Smooth muscle cell (in vitro differentiated cells): ENCODE results near the gene MEAK7. TPM values are rescaled to one million over a fixed set of nuclear protein-coding genes. Genes with fewer than 3 reads are reported as not detected.

Experiments
- DNase-seq: peaks from one replicate; lab custom pipeline; 2025; ENCODE audit not compliant: unreplicated experiment; lab: John Stamatoyannopoulos, UW
- H2AFZ ChIP-seq: fragments of 200-600 bp; sonication (generic); 2 replicates; pipeline ENCODE4 v1.6.0; 2016; ENCODE audit warnings: antibody characterized with exemption, low read depth, mild to moderate bottlenecking
- H3F3A ChIP-seq: fragments of 200-600 bp; sonication (generic); 2 replicates; pipeline ENCODE4 v1.6.0; 2017; ENCODE audit warnings: antibody characterized with exemption, low read depth
- H3K27ac ChIP-seq: fragments of 200-600 bp; sonication (generic); 2 replicates; pipeline ENCODE4 v1.5.1; 2016; ENCODE audit warnings: low read depth, mild to moderate bottlenecking
- H3K27me3 ChIP-seq: fragments of 200-600 bp; sonication (generic); 2 replicates; pipeline ENCODE4 v1.6.1; 2016; ENCODE audit warnings: low read depth, mild to moderate bottlenecking
- H3K36me3 ChIP-seq: fragments of 200-600 bp; sonication (generic); 2 replicates; pipeline ENCODE4 v1.5.1; 2016; ENCODE audit warnings: low read depth
- H3K4me1 ChIP-seq: fragments of 200-600 bp; sonication (generic); 2 replicates; pipeline ENCODE4 v1.5.1; 2016; ENCODE audit warnings: low read depth
- H3K4me2 ChIP-seq: fragments of 200-600 bp; sonication (generic); 2 replicates; pipeline ENCODE4 v1.6.0; 2016; ENCODE audit warnings: mild to moderate bottlenecking
- H3K4me3 ChIP-seq: fragments of 200-600 bp; sonication (generic); 2 replicates; pipeline ENCODE4 v1.5.1; 2016; ENCODE audit warnings: mild to moderate bottlenecking
- H3K79me2 ChIP-seq: fragments of 200-600 bp; sonication (generic); 2 replicates; pipeline ENCODE4 v1.6.0; 2016; ENCODE audit warnings: low read depth, mild to moderate bottlenecking
- H3K9ac ChIP-seq: fragments of 200-600 bp; sonication (generic); 2 replicates; pipeline ENCODE4 v1.6.0; 2016; ENCODE audit warnings: low read depth
- H3K9me3 ChIP-seq: fragments of 200-600 bp; sonication (generic); replicated peaks from 2 replicates; pipeline ENCODE4 v1.5.1; 2016; ENCODE audit warnings: low read depth
- H4K20me1 ChIP-seq: fragments of 200-600 bp; sonication (generic); 2 replicates; pipeline ENCODE4 v1.6.0; 2016; ENCODE audit warnings: low read depth
- WGBS: methylation state at CpG from one replicate; pipeline ENCODE4 v1.1.7; 2016; ENCODE audit warnings: low lambda C conversion rate; 5-methylcytosine and 5-hydroxymethylcytosine counted together
- polyA plus RNA-seq: library from polyadenylated mRNA; unstranded; fragments of >200 nt; fragmentation: Nextera tagmentation; extraction: Ambion mirVana; gene quantifications from 2 replicates; pipeline ENCODE4 v1.2.1, GENCODE V29; 2016
- total RNA-seq: library from RNA; depleted of rRNA; stranded (reverse); fragments of >200 nt; gene quantifications from 2 replicates; pipeline ENCODE4 v1.2.3, GENCODE V29; 2014
- TF ChIP-seq, protein P1 (sequence below): fragments of 200-600 bp; sonication (generic); IDR thresholded peaks from 2 replicates; pipeline ENCODE4 v1.5.1; 2017; ENCODE audit warnings: borderline replicate concordance, mild to moderate bottlenecking, antibody characterized with exemption; ENCODE audit not compliant: insufficient read depth, poor library complexity, severe bottlenecking

The MEAK7 gene
- total and polyA plus RNA-seq, 2 experiments from 2014 or later = 26.4 to 32.1 TPM

DNA sequence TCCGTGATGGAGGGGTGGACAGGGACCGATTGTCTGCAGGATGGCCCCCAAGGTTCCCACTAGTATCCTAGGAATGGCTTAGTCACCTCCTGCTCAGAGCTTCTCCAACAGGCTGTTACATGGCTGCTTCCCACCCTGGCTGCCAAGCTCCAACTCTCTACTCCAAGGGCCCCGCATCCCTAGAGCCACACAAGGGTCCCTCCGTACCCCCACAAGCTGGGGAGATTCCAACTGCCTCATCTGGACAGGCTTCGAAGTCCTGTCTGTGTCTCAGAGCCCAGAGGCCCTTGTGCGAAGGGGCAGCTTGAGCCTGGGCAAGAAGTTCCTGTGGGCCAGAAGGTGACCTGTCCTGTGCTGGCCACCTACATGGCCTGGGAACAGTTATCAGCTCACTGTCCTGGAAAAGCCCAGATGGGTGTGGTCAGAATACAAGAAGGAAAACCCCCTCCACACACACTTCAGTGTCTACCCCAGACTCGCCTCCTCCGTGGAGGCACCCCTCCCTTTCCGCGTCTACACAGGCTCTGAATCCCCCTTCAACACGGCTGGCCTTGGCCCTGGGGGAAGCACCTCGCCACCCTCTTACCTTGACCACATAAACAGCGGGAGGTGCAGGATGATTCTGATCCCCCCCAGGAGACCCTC is 586 bp downstream of the MEAK7 start:
- no peaks in the 10 kb centered on the region for H3K36me3 ChIP-seq
- H2AFZ ChIP-seq = peak overlapping the region; percentile 79
- H3K9ac ChIP-seq = peak overlapping the region; percentile 78
- no peak for DNase-seq
- 42% methylated on average over 12 of the region's 13 CpGs for WGBS
- no peaks in the 10 kb centered on the region for H3F3A ChIP-seq
- H3K9me3 ChIP-seq = no peaks in the 10 kb centered on the region
- H3K27me3 ChIP-seq = no peaks in the 10 kb centered on the region
- H3K4me1 ChIP-seq = peaks cover 13% of the 10 kb centered on the region
- peaks cover 18% of the 10 kb centered on the region for H3K79me2 ChIP-seq
- H3K4me3 ChIP-seq = peak overlapping the region; percentile 75
- H3K4me2 ChIP-seq = peak overlapping the region; percentile 87
- TF ChIP-seq, protein P1, sequence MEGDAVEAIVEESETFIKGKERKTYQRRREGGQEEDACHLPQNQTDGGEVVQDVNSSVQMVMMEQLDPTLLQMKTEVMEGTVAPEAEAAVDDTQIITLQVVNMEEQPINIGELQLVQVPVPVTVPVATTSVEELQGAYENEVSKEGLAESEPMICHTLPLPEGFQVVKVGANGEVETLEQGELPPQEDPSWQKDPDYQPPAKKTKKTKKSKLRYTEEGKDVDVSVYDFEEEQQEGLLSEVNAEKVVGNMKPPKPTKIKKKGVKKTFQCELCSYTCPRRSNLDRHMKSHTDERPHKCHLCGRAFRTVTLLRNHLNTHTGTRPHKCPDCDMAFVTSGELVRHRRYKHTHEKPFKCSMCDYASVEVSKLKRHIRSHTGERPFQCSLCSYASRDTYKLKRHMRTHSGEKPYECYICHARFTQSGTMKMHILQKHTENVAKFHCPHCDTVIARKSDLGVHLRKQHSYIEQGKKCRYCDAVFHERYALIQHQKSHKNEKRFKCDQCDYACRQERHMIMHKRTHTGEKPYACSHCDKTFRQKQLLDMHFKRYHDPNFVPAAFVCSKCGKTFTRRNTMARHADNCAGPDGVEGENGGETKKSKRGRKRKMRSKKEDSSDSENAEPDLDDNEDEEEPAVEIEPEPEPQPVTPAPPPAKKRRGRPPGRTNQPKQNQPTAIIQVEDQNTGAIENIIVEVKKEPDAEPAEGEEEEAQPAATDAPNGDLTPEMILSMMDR = no peak
- peaks cover 15% of the 10 kb centered on the region for H4K20me1 ChIP-seq
- H3K27ac ChIP-seq = peak overlapping the region; percentile 47

DNA sequence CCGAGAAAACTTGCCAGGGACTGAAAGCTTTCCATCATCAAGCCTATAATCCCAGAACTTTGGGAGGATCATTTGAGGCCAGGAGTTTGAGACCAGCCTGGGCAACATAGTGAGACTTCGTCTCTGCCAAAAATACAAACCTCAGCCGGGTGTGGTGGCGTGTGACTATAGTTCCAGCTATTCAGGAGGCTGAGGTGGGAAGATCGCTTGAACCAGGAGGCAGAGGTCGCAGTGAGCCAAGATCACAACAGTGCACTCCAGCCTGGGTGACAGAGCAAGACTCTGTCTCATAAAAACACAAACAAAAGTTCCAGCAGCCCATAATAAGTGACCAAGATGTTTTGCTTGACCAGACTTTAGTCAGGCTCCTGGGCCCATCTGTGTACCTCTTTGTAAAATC is 1.9 kb downstream of the MEAK7 start:
- no peaks in the 10 kb centered on the region for H3F3A ChIP-seq
- no peaks in the 10 kb centered on the region for H3K27me3 ChIP-seq
- WGBS = 91% methylated on average over 6 of the region's 6 CpGs
- no peak overlapping the region for H3K9ac ChIP-seq
- H3K4me3 ChIP-seq = no peak overlapping the region
- H4K20me1 ChIP-seq = peaks cover 22% of the 10 kb centered on the region
- H3K4me1 ChIP-seq = peaks cover 13% of the 10 kb centered on the region
- TF ChIP-seq, protein P1 = no peak
- no peak overlapping the region for H3K27ac ChIP-seq
- H3K36me3 ChIP-seq = peaks cover 4% of the 10 kb centered on the region
- no peak overlapping the region for H3K4me2 ChIP-seq
- H3K9me3 ChIP-seq = no peaks in the 10 kb centered on the region
- no peak overlapping the region for H2AFZ ChIP-seq
- peaks cover 20% of the 10 kb centered on the region for H3K79me2 ChIP-seq
- no peak for DNase-seq

DNA sequence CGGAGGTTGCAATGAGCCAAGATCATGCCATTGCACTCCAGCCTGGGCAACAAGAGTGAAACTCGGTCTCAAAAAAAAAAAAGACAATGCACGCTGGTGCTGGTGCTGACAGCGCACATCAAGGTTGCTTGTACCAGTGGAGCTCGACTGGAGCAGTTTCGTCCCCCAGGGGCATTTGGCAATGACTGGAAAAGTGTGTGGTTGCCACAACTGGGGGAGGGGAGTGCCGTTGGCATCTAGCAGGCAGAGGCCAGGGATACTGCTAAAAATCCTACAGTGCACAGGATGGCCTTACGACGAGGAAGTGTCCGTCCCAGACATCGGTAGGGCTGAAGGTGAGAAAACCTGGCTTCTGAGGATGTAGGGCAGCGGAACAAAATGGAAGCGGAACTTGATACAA is 2.4 kb downstream of the MEAK7 start:
- WGBS = 89% methylated on average over 12 of the region's 13 CpGs
- TF ChIP-seq, protein P1 = no peak
- Histone ChIP-seq H3F3A (no peaks in the 10 kb centered on the region), H3K4me1 (peaks cover 13% of the 10 kb centered on the region), H3K27ac (no peak overlapping the region), H3K27me3 (no peaks in the 10 kb centered on the region), H4K20me1 (peaks cover 22% of the 10 kb centered on the region), H3K9me3 (no peaks in the 10 kb centered on the region), H3K4me2 (no peak overlapping the region), H3K79me2 (peaks cover 20% of the 10 kb centered on the region), H3K4me3 (no peak overlapping the region), H3K36me3 (peaks cover 5% of the 10 kb centered on the region), H2AFZ (no peak overlapping the region), H3K9ac (no peak overlapping the region)
- no peak for DNase-seq
